Lower lobe of right lung (tissue), 2 donors: Measurements from ENCODE around the gene SEPTIN1. TPM values are rescaled to one million over a fixed set of nuclear protein-coding genes. Genes with fewer than 3 reads are reported as not detected.
A peak's percentile ranks its signal among the peaks of the same experiment; 100 is the strongest.

Source experiments
- ATAC-seq, 2 donors: fragments of 200-7000 bp; cut with Tn5 transposase; one replicate each; pipeline ENCODE4 v1.9.1; 2020 to 2022; ENCODE audit warnings: mild to moderate bottlenecking in 2 of 2, moderate library complexity in 2 of 2
- DNase-seq: peaks from one replicate; pipeline ENCODE4 v3.0.0-alpha.2; 2020
- H3K27ac ChIP-seq: fragments of 200-600 bp; one replicate; pipeline ENCODE4 v1.8.0; 2022
- H3K27me3 ChIP-seq: fragments of 200-600 bp; one replicate; pipeline ENCODE4 v1.8.0; 2022; ENCODE audit warnings: low read depth
- H3K36me3 ChIP-seq: fragments of 200-600 bp; one replicate; pipeline ENCODE4 v1.8.0; 2022; ENCODE audit warnings: mild to moderate bottlenecking
- H3K4me1 ChIP-seq: fragments of 200-600 bp; one replicate; pipeline ENCODE4 v1.8.0; 2022
- H3K4me3 ChIP-seq: fragments of 200-600 bp; one replicate; pipeline ENCODE4 v1.8.0; 2022; ENCODE audit warnings: mild to moderate bottlenecking
- H3K9me3 ChIP-seq: fragments of 200-600 bp; one replicate; pipeline ENCODE4 v1.8.0; 2022
- intact Hi-C: fragments of 100-400 bp; cut with DNase I; formaldehyde crosslinking; loops from one replicate; pipeline ENCODE4 v1.11.0; 2022
- total RNA-seq: library from RNA; stranded (reverse); fragmentation: NEBNext Ultra II Directional; extraction: Animal tissue kit (Norgen Biotek cat#: 25700); gene quantifications from one replicate; pipeline ENCODE4 v1.2.1, GENCODE V29; 2021
- TF ChIP-seq, protein P1 (sequence below): fragments of 200-600 bp; IDR thresholded peaks from one replicate; pipeline ENCODE4 v1.8.0; 2022; ENCODE audit warnings: antibody characterized with exemption, mild to moderate bottlenecking
- donor health status: DM: no; HTN: yes; CAD: no; lungs with severe emphysema.

Gene SEPTIN1
- total RNA-seq, 1 donor from 2014 or later = 6.0 TPM

- Histone ChIP-seq H3K9me3 (no peaks in the 10 kb centered on the region), H3K36me3 (no peaks in the 10 kb centered on the region), H3K27ac (no peak overlapping the region), H3K27me3 (no peaks in the 10 kb centered on the region), H3K4me3 (no peak overlapping the region), H3K4me1 (peaks cover 28% of the 10 kb centered on the region)
- TF ChIP-seq, protein P1, sequence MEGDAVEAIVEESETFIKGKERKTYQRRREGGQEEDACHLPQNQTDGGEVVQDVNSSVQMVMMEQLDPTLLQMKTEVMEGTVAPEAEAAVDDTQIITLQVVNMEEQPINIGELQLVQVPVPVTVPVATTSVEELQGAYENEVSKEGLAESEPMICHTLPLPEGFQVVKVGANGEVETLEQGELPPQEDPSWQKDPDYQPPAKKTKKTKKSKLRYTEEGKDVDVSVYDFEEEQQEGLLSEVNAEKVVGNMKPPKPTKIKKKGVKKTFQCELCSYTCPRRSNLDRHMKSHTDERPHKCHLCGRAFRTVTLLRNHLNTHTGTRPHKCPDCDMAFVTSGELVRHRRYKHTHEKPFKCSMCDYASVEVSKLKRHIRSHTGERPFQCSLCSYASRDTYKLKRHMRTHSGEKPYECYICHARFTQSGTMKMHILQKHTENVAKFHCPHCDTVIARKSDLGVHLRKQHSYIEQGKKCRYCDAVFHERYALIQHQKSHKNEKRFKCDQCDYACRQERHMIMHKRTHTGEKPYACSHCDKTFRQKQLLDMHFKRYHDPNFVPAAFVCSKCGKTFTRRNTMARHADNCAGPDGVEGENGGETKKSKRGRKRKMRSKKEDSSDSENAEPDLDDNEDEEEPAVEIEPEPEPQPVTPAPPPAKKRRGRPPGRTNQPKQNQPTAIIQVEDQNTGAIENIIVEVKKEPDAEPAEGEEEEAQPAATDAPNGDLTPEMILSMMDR = no peak
- ATAC-seq (no peak), DNase-seq (no peak)
- intact Hi-C loops = no loop called here
Observed at GRCh38 chr16:30375864-30376263, 6.5 kb downstream of the SEPTIN1 start.

GRCh38 chr16:30374538-30374937 is 7.8 kb downstream of the SEPTIN1 start, which contains the start of gene MYL11:
TSS of gene MYL11 (plus strand) at chr16:30374802. CDS start at chr16:30374858, 56 bp downstream.
- intact Hi-C loops = no loop called here
- Histone ChIP-seq H3K27ac (no peak within 1 kb of the TSS), H3K36me3 (no peaks in the 10 kb centered on the region), H3K9me3 (no peaks in the 10 kb centered on the region), H3K4me1 (peaks cover 25% of the 10 kb centered on the region), H3K4me3 (no peak within 1 kb of the TSS), H3K27me3 (no peaks in the 10 kb centered on the region)
- no peak for ATAC-seq
- TF ChIP-seq, protein P1 = no peak
- DNase-seq = no peak

DNA sequence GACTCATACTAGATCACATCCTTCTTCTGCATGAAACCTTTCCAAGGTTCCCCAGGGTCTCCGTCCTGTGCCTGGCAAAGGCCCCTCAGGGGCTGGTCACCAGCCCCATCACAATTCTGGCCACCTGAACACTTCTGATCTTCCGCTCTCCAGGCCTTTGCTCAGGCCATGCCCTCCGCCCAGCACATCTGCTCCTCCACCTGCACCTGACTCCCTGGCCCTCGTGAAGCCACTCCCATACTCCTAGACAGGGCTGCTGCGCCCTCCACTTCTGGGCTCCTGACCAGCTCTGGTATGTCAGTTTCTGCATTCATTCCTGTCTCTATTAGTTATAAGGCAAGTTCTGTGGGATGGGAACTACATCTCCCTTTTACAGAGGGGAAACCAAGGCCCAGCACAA is 9.6 kb downstream of the SEPTIN1 start:
- TF ChIP-seq, protein P1 = no peak
- H3K36me3 ChIP-seq = no peaks in the 10 kb centered on the region
- no peaks in the 10 kb centered on the region for H3K9me3 ChIP-seq
- intact Hi-C loops = no loop called here
- DNase-seq (no peak), ATAC-seq (no peak)
- peaks cover 33% of the 10 kb centered on the region for H3K4me1 ChIP-seq
- no peak overlapping the region for H3K4me3 ChIP-seq
- H3K27me3 ChIP-seq = no peaks in the 10 kb centered on the region
- peak overlapping the region; percentile 78 for H3K27ac ChIP-seq

DNA sequence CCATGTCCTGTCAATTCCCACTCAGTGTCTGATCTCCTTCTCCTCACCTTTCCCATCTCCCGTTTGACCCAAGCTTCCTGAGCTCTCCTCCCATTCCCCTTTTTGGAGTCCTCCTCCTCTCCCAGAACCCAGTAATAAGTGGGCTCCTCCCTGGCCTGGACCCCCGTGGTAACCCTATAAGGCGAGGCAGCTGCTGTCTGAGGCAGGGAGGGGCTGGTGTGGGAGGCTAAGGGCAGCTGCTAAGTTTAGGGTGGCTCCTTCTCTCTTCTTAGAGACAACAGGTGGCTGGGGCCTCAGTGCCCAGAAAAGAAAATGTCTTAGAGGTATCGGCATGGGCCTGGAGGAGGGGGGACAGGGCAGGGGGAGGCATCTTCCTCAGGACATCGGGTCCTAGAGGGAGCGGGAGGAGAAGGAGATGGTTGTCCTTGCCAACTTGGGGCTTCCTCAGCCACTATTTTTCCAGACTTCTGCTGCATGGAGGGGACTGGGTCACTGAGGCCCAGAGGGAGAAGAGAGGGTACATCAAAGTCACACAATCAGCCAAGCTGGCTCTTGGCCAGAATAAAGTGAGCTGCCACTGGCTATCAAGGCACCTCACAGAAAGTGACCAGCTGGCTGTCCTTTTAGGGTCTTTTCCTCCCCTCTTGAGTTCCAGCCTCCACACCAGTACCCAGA is 10.2 kb downstream of the SEPTIN1 start:
- TF ChIP-seq, protein P1 = no peak
- no peaks in the 10 kb centered on the region for H3K9me3 ChIP-seq
- intact Hi-C loops = no loop called here
- H3K36me3 ChIP-seq = no peaks in the 10 kb centered on the region
- H3K27ac ChIP-seq = peak overlapping the region; percentile 78
- H3K4me3 ChIP-seq = no peak overlapping the region
- DNase-seq = no peak
- peaks cover 34% of the 10 kb centered on the region for H3K4me1 ChIP-seq
- H3K27me3 ChIP-seq = no peaks in the 10 kb centered on the region
- no peak for ATAC-seq

- Histone ChIP-seq H3K36me3 (no peaks in the 10 kb centered on the region), H3K27me3 (no peaks in the 10 kb centered on the region), H3K4me1 (peaks cover 36% of the 10 kb centered on the region), H3K27ac (peak overlapping the region; percentile 78), H3K9me3 (no peaks in the 10 kb centered on the region), H3K4me3 (peak overlapping the region; percentile 52)
- TF ChIP-seq, protein P1 = no peak
- no peak for ATAC-seq
- no peak for DNase-seq
- intact Hi-C loops = no loop called here
Observed at GRCh38 chr16:30371248-30371816, 11.0 kb downstream of the SEPTIN1 start.
